DND-41 (cell line): Measurements from ENCODE around the gene TRIM33.
"Not testable (repeated sequence)": the region's sequence is repeated elsewhere in the genome, so short reads cannot be mapped to it uniquely, and the experiment has no call there.

ENCODE experiments used
- ATAC-seq: fragments of 200-7000 bp; cut with Tn5 transposase; 3 replicates; pipeline ENCODE4 v1.9.1; 2021; ENCODE audit warnings: low read depth; ENCODE audit not compliant: insufficient read depth
- DNase-seq: peaks from one replicate; pipeline ENCODE4 v3.0.0-alpha.2; 2020
- H2AFZ ChIP-seq: 2 replicates; pipeline ENCODE4 v1.6.0; 2012; ENCODE audit warnings: low read depth, low read length
- H3K27ac ChIP-seq: 2 replicates; pipeline ENCODE4 v1.5.1; 2012; ENCODE audit warnings: low read length, inconsistent platforms
- H3K27me3 ChIP-seq: fragments of 200-600 bp; sonication (generic); 2 replicates; pipeline ENCODE4 v1.6.0; 2012; ENCODE audit warnings: low read length, mild to moderate bottlenecking, inconsistent platforms; ENCODE audit not compliant: insufficient read depth, poor library complexity
- H3K36me3 ChIP-seq: 2 replicates; pipeline ENCODE4 v1.5.1; 2012; ENCODE audit warnings: low read length, inconsistent platforms; ENCODE audit not compliant: insufficient read depth
- H3K4me1 ChIP-seq: 2 replicates; pipeline ENCODE4 v1.5.1; 2012; ENCODE audit warnings: mild to moderate bottlenecking, low read length; ENCODE audit not compliant: insufficient read depth
- H3K4me2 ChIP-seq: 2 replicates; pipeline ENCODE4 v1.6.0; 2012; ENCODE audit warnings: mild to moderate bottlenecking, moderate library complexity, low read length, inconsistent platforms; ENCODE audit not compliant: insufficient read depth
- H3K4me3 ChIP-seq, 2 experiments: fragments of 200-600 bp in 1 of 2; shearing (Covaris generic) in 1 of 2; 2 replicates each; pipeline ENCODE4 v1.5.1; 2012 to 2016; ENCODE audit warnings: inconsistent platforms in 2 of 2, low read length in 2 of 2, mild to moderate bottlenecking in 2 of 2, low read depth in 1 of 2, moderate library complexity in 1 of 2
- H3K79me2 ChIP-seq: 2 replicates; pipeline ENCODE4 v1.6.0; 2012; ENCODE audit warnings: low read length, inconsistent platforms; ENCODE audit not compliant: insufficient read depth
- H3K9ac ChIP-seq: 2 replicates; pipeline ENCODE4 v1.6.0; 2012; ENCODE audit warnings: low read depth, mild to moderate bottlenecking, inconsistent platforms, low read length, moderate library complexity
- H3K9me3 ChIP-seq: 2 replicates; pipeline ENCODE4 v1.5.1; 2012; ENCODE audit warnings: low read length, moderate library complexity, mild to moderate bottlenecking, inconsistent platforms; ENCODE audit not compliant: insufficient read depth, severe bottlenecking
- H4K20me1 ChIP-seq: 2 replicates; pipeline ENCODE4 v1.6.0; 2012; ENCODE audit warnings: low read length; ENCODE audit not compliant: insufficient read depth
- EZH2 ChIP-seq: IDR thresholded peaks from 3 replicates; pipeline ENCODE4 v1.6.1; 2012; ENCODE audit warnings: borderline replicate concordance, low read depth, mild to moderate bottlenecking, moderate library complexity, low read length, inconsistent platforms; ENCODE audit not compliant: severe bottlenecking
- TF ChIP-seq, protein P1 (sequence below): IDR thresholded peaks from 2 replicates; pipeline ENCODE4 v1.5.1; 2012; ENCODE audit warnings: borderline replicate concordance, low read length, moderate library complexity, mild to moderate bottlenecking; ENCODE audit not compliant: poor library complexity, severe bottlenecking; ENCODE audit errors: extremely low read depth

The TRIM33 gene

DNA sequence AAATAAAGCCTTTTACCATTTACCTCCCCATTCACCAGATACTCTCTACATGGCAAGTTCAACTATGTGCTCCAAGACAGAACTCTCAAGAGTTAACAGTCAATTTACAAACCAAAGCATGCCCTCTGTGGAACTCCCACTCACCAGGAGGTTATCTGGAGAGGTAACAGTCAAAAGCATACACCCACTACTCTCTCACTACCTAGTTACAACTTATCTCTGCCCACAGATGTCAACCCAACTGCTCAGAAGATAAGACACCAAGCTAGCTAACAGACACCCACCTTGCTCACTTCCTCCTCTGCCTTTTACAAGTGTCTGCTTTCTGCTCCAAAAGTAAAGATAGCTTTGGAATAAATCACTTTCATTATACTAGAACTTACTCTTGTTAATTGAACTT lies 131.0 kb downstream of the TRIM33 start:
- Histone ChIP-seq H2AFZ (no peak overlapping the region), H3K9me3 (peaks cover 37% of the 10 kb centered on the region), H3K79me2 (no peaks in the 10 kb centered on the region), H3K27ac (no peak overlapping the region), H3K4me3 (no peak overlapping the region), H3K27me3 (no peaks in the 10 kb centered on the region), H3K4me2 (no peak overlapping the region), H3K4me1 (no peaks in the 10 kb centered on the region), H3K9ac (no peak overlapping the region), H4K20me1 (no peaks in the 10 kb centered on the region), H3K36me3 (no peaks in the 10 kb centered on the region)
- DNase-seq (no peak), ATAC-seq (no peak)
- TF ChIP-seq, protein P1, sequence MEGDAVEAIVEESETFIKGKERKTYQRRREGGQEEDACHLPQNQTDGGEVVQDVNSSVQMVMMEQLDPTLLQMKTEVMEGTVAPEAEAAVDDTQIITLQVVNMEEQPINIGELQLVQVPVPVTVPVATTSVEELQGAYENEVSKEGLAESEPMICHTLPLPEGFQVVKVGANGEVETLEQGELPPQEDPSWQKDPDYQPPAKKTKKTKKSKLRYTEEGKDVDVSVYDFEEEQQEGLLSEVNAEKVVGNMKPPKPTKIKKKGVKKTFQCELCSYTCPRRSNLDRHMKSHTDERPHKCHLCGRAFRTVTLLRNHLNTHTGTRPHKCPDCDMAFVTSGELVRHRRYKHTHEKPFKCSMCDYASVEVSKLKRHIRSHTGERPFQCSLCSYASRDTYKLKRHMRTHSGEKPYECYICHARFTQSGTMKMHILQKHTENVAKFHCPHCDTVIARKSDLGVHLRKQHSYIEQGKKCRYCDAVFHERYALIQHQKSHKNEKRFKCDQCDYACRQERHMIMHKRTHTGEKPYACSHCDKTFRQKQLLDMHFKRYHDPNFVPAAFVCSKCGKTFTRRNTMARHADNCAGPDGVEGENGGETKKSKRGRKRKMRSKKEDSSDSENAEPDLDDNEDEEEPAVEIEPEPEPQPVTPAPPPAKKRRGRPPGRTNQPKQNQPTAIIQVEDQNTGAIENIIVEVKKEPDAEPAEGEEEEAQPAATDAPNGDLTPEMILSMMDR: no peak
- TF ChIP-seq EZH2: no peak

DNA sequence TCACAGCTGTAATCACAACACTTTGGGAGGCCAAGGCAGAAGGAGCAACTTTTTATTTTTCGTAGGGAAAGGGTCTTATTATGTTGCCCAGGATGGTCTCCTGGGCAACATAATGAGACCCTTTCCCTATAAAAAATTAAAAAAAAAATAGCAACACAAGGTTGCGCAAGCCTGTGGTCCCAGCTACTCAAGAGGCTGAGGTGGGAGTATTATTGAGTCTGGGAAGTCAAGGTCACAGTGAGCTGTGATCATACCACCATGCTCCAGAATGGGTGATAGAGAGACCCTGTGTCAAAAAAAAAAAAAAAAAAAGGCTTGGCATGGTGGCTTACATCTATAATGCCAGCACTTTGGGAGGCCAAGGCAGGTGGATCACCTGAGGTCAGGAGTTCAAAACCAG lies 131.6 kb downstream of the TRIM33 start:
- no peaks in the 10 kb centered on the region for H3K4me1 ChIP-seq
- no peak for DNase-seq
- no peaks in the 10 kb centered on the region for H3K79me2 ChIP-seq
- no peaks in the 10 kb centered on the region for H4K20me1 ChIP-seq
- H2AFZ ChIP-seq: no peak overlapping the region
- no peak for ATAC-seq
- H3K27ac ChIP-seq: no peak overlapping the region
- peaks cover 33% of the 10 kb centered on the region for H3K9me3 ChIP-seq
- H3K27me3 ChIP-seq: no peaks in the 10 kb centered on the region
- H3K4me3 ChIP-seq: no peak overlapping the region
- no peaks in the 10 kb centered on the region for H3K36me3 ChIP-seq
- TF ChIP-seq EZH2: no peak
- TF ChIP-seq, protein P1: no peak
- no peak overlapping the region for H3K9ac ChIP-seq
- H3K4me2 ChIP-seq: no peak overlapping the region

DNA sequence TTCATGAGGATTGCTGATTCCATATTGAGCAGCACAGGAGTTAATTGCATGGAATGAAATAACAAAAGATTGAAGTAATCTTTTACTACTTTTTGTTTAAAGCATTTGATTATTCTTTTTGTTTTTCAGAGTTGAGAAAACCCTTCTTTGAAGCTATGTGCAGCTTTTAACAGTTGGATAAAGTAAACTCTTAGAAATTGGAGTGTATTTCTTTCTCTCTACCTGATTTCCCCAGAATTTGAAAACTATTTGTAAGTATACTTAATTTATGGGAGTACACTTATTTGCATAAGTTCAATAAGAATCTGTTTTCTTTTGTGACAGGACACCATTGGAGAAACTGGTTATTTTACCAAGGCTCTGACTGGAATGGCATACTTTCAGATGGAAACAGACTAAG lies 133.6 kb downstream of the TRIM33 start:
- Histone ChIP-seq H3K9ac (no peak overlapping the region), H3K36me3 (no peaks in the 10 kb centered on the region), H3K4me2 (no peak overlapping the region), H3K9me3 (peaks cover 35% of the 10 kb centered on the region), H3K4me1 (no peaks in the 10 kb centered on the region), H3K27me3 (no peaks in the 10 kb centered on the region), H3K79me2 (no peaks in the 10 kb centered on the region), H3K4me3 (no peak overlapping the region), H4K20me1 (no peaks in the 10 kb centered on the region), H3K27ac (no peak overlapping the region), H2AFZ (no peak overlapping the region)
- TF ChIP-seq EZH2: no peak
- TF ChIP-seq, protein P1: no peak
- no peak for ATAC-seq
- no peak for DNase-seq

DNA sequence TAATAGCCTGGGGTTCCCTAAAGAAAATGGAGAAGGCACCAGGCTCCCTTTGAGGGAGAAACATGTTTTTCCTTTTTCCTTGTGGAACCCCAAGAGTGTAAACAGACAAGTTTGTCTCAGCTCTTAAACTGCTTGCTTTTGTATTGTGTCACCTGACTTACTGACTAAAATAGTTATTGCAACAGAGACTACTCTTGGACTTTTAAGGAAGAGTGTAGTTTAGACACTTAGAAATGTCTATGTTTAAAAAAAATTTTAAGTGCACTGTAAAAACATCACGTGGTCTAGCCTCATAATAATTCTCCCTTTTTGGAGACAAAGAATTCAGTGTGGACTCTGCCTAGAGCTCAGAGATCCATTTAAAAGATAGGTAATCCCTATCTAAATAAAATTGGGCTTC lies 141.1 kb downstream of the TRIM33 start:
- Histone ChIP-seq H3K27me3 (no peaks in the 10 kb centered on the region), H3K9ac (no peak overlapping the region), H3K4me1 (no peaks in the 10 kb centered on the region), H2AFZ (no peak overlapping the region), H3K36me3 (no peaks in the 10 kb centered on the region), H3K27ac (no peak overlapping the region), H4K20me1 (no peaks in the 10 kb centered on the region), H3K4me2 (no peak overlapping the region), H3K4me3 (no peak overlapping the region), H3K79me2 (no peaks in the 10 kb centered on the region), H3K9me3 (peaks cover 11% of the 10 kb centered on the region)
- ATAC-seq (no peak), DNase-seq (no peak)
- TF ChIP-seq EZH2: no peak
- TF ChIP-seq, protein P1: no peak

DNA sequence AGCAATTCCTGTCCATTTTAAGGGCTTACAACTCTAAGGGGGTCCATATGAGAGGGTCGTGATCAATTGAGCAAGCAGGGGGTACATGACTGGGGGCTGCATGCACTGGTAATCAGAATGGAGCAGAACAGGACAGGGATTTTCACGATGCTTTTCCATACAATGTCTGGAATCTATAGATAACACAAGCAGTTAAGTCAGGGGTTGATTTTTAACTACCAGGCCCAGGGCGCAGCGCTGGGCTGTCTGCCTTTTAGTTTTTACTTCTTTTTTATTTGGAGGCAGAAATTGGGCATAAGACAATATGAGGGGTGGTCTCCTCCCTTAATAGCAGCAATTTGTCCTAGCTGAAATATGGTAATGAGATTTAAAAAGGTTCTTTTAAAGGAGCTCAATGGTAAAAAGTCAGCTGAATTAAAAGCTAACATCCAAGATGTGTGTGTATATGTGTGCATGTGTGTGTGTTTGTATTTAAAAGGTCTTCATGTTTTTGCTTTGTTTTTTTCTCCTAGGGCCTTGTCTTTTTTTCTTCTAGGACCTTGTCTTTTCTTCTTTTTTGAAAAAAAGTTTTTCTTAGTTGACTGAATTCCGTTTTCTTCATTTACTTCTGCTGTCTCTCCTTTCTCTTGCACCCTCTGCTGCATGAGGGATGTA lies 141.6 kb downstream of the TRIM33 start:
- H3K27me3 ChIP-seq, DNase-seq, H3K4me2 ChIP-seq, H3K36me3 ChIP-seq, H3K79me2 ChIP-seq, H2AFZ ChIP-seq, H3K27ac ChIP-seq, H4K20me1 ChIP-seq, ATAC-seq, H3K4me3 ChIP-seq, H3K4me1 ChIP-seq, H3K9ac ChIP-seq: not testable (repeated sequence)
- H3K9me3 ChIP-seq: peaks cover 15% of the 10 kb centered on the region
